Measurements from ENCODE around the gene DPY19L3. TPM values are rescaled to one million over a fixed set of nuclear protein-coding genes. Genes with fewer than 3 reads are reported as not detected.

DPY19L3 gene
- total RNA-seq, 4 donors from 2014 or later: 2.3 to 9.9 (median 7.5) TPM

DNA sequence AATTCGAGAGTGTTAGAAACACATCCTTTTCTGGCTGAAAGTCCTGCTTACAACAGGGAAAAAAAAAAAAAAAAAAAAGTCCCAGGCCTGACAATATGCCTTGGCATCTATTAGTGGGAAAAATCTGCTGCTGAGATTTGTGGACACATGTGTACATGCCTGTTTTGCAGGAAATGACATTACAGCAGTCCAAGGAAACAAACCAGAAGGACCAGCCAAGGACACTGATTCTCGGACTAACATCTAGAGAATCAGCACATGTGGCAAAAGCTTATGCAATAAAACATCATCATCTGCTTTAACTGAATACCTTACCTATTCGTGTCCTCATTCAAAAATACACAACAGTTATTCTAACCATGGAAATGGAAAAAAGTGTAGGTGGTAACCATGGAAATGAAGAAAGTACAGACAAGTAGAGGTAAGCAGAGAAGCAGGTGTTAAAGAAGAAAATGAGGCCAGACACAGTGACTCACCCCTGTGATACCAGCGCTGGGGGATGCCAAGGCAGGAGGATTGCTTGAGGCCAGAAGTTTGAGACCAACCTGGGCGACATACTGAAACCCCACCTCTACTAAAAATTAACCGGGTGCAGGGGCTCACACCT lies 9.4 kb upstream of the DPY19L3 start:
- in situ Hi-C loops (cut with MboI; ENCODE audit: low sequenced_read_pairs in 4 of 4): no loop called here
- no peak overlapping the region for H3K4me3 ChIP-seq
- ATAC-seq: no peak
- H3K4me1 ChIP-seq: no peaks in the 10 kb centered on the region
- H3K27me3 ChIP-seq: no peaks in the 10 kb centered on the region
- no peaks in the 10 kb centered on the region for H3K36me3 ChIP-seq
- intact Hi-C loops (cut with DNase I; ENCODE audit: low total_unique reads): no loop called here
- DNase-seq: no peak
- H3K9me3 ChIP-seq: no peaks in the 10 kb centered on the region
- no peak overlapping the region for H3K27ac ChIP-seq
- TF ChIP-seq POLR2A (IDR thresholded peaks at IDR 0.05): no peak
- TF ChIP-seq, protein P1, sequence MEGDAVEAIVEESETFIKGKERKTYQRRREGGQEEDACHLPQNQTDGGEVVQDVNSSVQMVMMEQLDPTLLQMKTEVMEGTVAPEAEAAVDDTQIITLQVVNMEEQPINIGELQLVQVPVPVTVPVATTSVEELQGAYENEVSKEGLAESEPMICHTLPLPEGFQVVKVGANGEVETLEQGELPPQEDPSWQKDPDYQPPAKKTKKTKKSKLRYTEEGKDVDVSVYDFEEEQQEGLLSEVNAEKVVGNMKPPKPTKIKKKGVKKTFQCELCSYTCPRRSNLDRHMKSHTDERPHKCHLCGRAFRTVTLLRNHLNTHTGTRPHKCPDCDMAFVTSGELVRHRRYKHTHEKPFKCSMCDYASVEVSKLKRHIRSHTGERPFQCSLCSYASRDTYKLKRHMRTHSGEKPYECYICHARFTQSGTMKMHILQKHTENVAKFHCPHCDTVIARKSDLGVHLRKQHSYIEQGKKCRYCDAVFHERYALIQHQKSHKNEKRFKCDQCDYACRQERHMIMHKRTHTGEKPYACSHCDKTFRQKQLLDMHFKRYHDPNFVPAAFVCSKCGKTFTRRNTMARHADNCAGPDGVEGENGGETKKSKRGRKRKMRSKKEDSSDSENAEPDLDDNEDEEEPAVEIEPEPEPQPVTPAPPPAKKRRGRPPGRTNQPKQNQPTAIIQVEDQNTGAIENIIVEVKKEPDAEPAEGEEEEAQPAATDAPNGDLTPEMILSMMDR (IDR thresholded peaks at IDR 0.05 in 4 of 5, conservative IDR thresholded peaks at IDR 0.05 in 1 of 5): no peak

DNA sequence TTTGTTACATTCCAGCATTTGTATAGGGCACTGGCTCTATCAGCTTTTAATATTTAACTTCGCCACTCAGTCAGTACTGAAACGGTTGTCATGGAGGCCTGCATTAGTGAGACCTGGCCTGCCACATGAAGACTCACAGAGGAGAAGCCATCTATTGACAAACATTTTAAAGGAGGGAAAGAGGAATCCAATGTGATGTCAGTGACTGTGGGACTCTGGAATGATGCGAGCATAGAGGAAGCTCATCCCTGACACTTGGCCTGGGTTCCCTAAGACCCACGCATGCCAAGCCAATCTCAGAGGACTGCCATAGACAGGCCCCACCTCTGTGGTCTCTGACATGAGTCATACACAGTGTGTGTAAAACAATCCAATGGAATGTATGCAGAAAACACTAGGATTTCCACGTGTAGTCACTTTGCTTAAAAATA lies 7.9 kb upstream of the DPY19L3 start:
- no peak for ATAC-seq
- no peak for DNase-seq
- Histone ChIP-seq H3K36me3 (no peaks in the 10 kb centered on the region), H3K4me3 (no peak overlapping the region), H3K27ac (no peak overlapping the region), H3K4me1 (no peaks in the 10 kb centered on the region), H3K9me3 (no peaks in the 10 kb centered on the region), H3K27me3 (no peaks in the 10 kb centered on the region)
- intact Hi-C loops (cut with DNase I; ENCODE audit: low total_unique reads) (no loop called here), in situ Hi-C loops (cut with MboI; ENCODE audit: low sequenced_read_pairs in 4 of 4) (no loop called here)
- no peak for TF ChIP-seq POLR2A (IDR thresholded peaks at IDR 0.05)
- TF ChIP-seq, protein P1 (IDR thresholded peaks at IDR 0.05 in 4 of 5, conservative IDR thresholded peaks at IDR 0.05 in 1 of 5): no peak

DNA sequence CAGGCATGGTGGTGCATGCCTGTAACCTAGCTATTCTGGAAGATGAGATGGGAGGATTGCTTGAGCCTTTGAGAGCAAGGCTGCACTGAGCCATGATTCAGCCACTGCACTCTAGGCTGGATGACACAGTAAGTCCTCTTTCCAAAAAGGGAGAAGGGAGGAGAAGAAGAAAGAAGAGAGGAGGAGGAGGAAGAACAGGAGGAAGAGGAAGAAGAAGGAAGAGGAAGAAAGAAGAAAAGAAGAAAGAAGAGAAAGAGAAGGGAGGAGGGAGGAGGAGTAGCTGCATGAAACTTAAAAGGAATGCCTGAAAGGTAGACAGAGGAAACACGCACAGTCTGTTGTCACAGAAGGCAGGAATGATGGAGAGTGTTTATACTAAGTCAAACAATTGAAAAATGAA lies 3.6 kb upstream of the DPY19L3 start:
- TF ChIP-seq POLR2A (IDR thresholded peaks at IDR 0.05): no peak
- TF ChIP-seq, protein P1 (IDR thresholded peaks at IDR 0.05 in 4 of 5, conservative IDR thresholded peaks at IDR 0.05 in 1 of 5): no peak
- Histone ChIP-seq H3K27me3 (no peaks in the 10 kb centered on the region), H3K4me3 (no peak overlapping the region), H3K36me3 (no peaks in the 10 kb centered on the region), H3K9me3 (no peaks in the 10 kb centered on the region), H3K27ac (no peak overlapping the region), H3K4me1 (peaks cover 12 to 20% of the 10 kb centered on the region in 2 donors)
- ATAC-seq: no peak
- intact Hi-C loops (cut with DNase I; ENCODE audit: low total_unique reads) (no loop called here), in situ Hi-C loops (cut with MboI; ENCODE audit: low sequenced_read_pairs in 4 of 4) (loop anchor here in 2 of 4 donors (10.0 kb wide), 2 partner anchors 47 to 67 kb away; no protein-coding TSS in a partner anchor)
- DNase-seq: no peak

DNA sequence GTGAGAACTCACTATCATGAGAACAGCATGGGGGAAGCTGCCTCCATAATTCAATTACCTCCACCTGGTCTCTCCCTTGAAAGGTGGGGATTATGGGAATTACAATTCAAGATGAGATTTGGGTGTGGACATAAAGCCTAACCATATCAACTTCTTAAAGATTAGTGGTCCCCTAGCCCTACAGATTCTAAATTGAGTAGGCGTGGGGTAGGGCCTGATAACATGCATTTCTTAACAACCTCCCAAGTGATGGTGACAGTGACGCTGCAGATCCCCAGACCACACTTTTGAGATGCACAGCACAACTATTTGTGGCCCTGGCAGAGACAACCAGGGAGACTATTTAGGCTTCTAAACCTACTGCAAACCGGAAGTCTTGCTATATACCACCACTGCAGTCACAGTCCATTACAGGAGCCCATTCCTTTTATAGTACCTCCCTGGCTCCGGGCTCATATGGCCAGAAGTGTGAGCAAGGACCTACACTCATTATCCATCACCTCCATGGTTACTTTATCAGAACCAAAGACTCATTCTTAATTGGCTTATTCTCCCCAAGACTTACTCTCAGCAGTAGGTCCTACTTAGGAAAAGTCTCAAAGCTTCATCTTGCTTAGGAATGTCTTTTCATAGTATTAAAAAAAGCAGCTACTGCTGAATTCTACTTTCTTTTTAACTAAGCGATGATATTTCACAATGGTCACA lies 2.1 kb upstream of the DPY19L3 start:
- in situ Hi-C loops (cut with MboI; ENCODE audit: low sequenced_read_pairs in 4 of 4): loop anchor here in 2 of 4 donors (10.0 kb wide), 2 partner anchors 49 to 69 kb away; no protein-coding TSS in a partner anchor
- no peak for DNase-seq
- no peak overlapping the region for H3K27ac ChIP-seq

More for the DNA sequence above, 2.1 kb upstream of the DPY19L3 start:
- H3K4me1 ChIP-seq: peaks cover 12 to 20% of the 10 kb centered on the region in 2 donors
- intact Hi-C loops (cut with DNase I; ENCODE audit: low total_unique reads): no loop called here
- no peaks in the 10 kb centered on the region for H3K9me3 ChIP-seq
- no peaks in the 10 kb centered on the region for H3K27me3 ChIP-seq
- no peak for ATAC-seq
- no peak overlapping the region for H3K4me3 ChIP-seq
- peaks cover 0 to 6% of the 10 kb centered on the region in 2 donors for H3K36me3 ChIP-seq
- TF ChIP-seq POLR2A (IDR thresholded peaks at IDR 0.05): no peak
- TF ChIP-seq, protein P1 (IDR thresholded peaks at IDR 0.05 in 4 of 5, conservative IDR thresholded peaks at IDR 0.05 in 1 of 5): no peak
